Neural crest cell (in vitro differentiated cells): Measurements from ENCODE around the gene KCNJ11. TPM values are rescaled to one million over a fixed set of nuclear protein-coding genes. Genes with fewer than 3 reads are reported as not detected.

ENCODE experiments used
- DNase-seq: peaks from one replicate; pipeline ENCODE4 v3.0.0; 2021; ENCODE audit warnings: low read depth, mixed read lengths, low spot score
- H3K27ac Mint-ChIP-seq: one replicate; pipeline ENCODE4 v1.8.0; 2021; ENCODE audit warnings: mild to moderate bottlenecking, mixed read lengths; ENCODE audit not compliant: unreplicated experiment
- H3K27me3 Mint-ChIP-seq: 2 replicates; pipeline ENCODE4 v1.8.0; 2021; ENCODE audit warnings: low read depth, mild to moderate bottlenecking, mixed read lengths
- H3K36me3 Mint-ChIP-seq: 2 replicates; pipeline ENCODE4 v1.8.0; 2021; ENCODE audit warnings: low read depth, mild to moderate bottlenecking, mixed read lengths
- H3K4me1 Mint-ChIP-seq: 2 replicates; pipeline ENCODE4 v1.8.0; 2021; ENCODE audit warnings: mixed read lengths
- H3K4me3 Mint-ChIP-seq: one replicate; pipeline ENCODE4 v1.8.0; 2021; ENCODE audit warnings: mild to moderate bottlenecking, mixed read lengths
- H3K9me3 Mint-ChIP-seq: 2 replicates; pipeline ENCODE4 v1.8.0; 2021; ENCODE audit warnings: mixed read lengths
- CTCF ChIP-seq: fragments of 200-600 bp; sonication (generic); conservative IDR thresholded peaks from 2 replicates; pipeline ENCODE4 v1.5.0; 2021; ENCODE audit warnings: antibody characterized with exemption, mild to moderate bottlenecking
- total RNA-seq: library from RNA; stranded (reverse); gene quantifications from 2 replicates; pipeline ENCODE4 v1.2.1, GENCODE V29; 2021

The KCNJ11 gene
- total RNA-seq, 1 donor from 2014 or later, result 2.3 TPM

- H3K4me3 Mint-ChIP-seq, result peak overlapping the region; percentile 91
- H3K27ac Mint-ChIP-seq, result peak overlapping the region; percentile 96
- no peak for DNase-seq
- TF ChIP-seq CTCF, result no peak
- H3K36me3 Mint-ChIP-seq, result peaks cover 25% of the 10 kb centered on the region
- peaks cover 11% of the 10 kb centered on the region for H3K9me3 Mint-ChIP-seq
- H3K27me3 Mint-ChIP-seq, result peaks cover 36% of the 10 kb centered on the region
- H3K4me1 Mint-ChIP-seq, result peaks cover 35% of the 10 kb centered on the region
Measured at GRCh38 chr11:17353821-17354600, 34.4 kb downstream of the KCNJ11 start.

DNA sequence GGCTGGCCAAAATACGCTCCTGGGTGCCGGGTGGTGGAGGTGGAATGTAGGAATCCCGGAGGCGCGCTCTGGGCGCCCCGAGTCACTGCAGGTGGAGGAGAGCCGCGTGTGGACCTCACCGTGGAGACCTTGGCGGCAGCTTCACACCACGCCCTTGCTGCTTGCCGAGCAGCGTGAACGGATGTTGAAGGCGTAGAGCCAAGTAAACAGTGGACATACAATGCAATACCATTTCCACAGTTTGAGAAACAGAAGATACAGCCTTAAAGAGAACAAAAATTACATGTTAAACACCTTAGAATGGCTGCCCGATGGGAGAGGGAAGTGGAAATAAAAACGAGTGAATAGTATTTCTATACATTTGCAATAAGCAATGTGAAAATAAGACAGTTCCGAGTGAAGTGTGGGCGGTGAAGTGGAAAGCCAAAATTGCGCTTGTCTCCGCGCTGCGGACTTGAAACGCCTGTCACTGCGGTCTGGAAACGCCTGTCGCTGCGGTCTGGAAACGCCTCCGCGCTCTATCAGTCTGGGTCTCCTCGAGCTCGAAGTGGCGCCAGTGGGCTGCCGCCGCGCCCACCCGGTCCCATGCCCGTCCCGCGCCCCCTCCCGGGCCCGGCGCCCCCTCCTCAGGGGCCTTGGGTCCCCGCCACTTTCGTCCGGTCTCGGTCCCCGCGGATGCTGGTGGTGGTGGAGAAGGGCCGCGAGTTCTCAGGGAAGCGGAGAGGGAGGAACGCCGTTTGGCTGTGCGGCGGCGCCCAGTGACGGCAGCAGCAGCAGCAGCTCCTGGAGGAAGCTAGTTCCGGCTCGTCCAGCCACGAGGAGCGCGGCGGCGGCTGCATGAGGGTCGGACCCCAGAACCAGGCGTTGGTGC lies 35.3 kb downstream of the KCNJ11 start:
- H3K4me1 Mint-ChIP-seq, result peaks cover 35% of the 10 kb centered on the region
- peak; percentile 64 for DNase-seq
- H3K36me3 Mint-ChIP-seq, result peaks cover 19% of the 10 kb centered on the region
- H3K27me3 Mint-ChIP-seq, result peaks cover 36% of the 10 kb centered on the region
- peaks cover 7% of the 10 kb centered on the region for H3K9me3 Mint-ChIP-seq
- H3K27ac Mint-ChIP-seq, result peak overlapping the region; percentile 96
- peak overlapping the region; percentile 91 for H3K4me3 Mint-ChIP-seq
- no peak for TF ChIP-seq CTCF

- H3K27ac Mint-ChIP-seq, result peak within 1 kb of the TSS; percentile 77
- H3K27me3 Mint-ChIP-seq, result peaks cover 36% of the 10 kb centered on the region
- peaks cover 3% of the 10 kb centered on the region for H3K9me3 Mint-ChIP-seq
- no peak for TF ChIP-seq CTCF
- H3K4me1 Mint-ChIP-seq, result peaks cover 35% of the 10 kb centered on the region
- H3K4me3 Mint-ChIP-seq, result peak within 1 kb of the TSS; percentile 91
- peak; percentile 25 for DNase-seq
- peaks cover 9% of the 10 kb centered on the region for H3K36me3 Mint-ChIP-seq
Measured at GRCh38 chr11:17351510-17352176, 36.8 kb downstream of the KCNJ11 start, which contains the start of gene NCR3LG1. NCR3LG1 (plus strand) TSS chr11:17351800; CDS start chr11:17351970, 170 bp downstream.

- peaks cover 3% of the 10 kb centered on the region for H3K9me3 Mint-ChIP-seq
- H3K27me3 Mint-ChIP-seq, result peaks cover 36% of the 10 kb centered on the region
- no peak for DNase-seq
- peak overlapping the region; percentile 91 for H3K4me3 Mint-ChIP-seq
- peaks cover 5% of the 10 kb centered on the region for H3K36me3 Mint-ChIP-seq
- peak; percentile 47 for TF ChIP-seq CTCF
- no peak overlapping the region for H3K27ac Mint-ChIP-seq
- H3K4me1 Mint-ChIP-seq, result peaks cover 35% of the 10 kb centered on the region
Measured at GRCh38 chr11:17351172-17351509, 37.3 kb downstream of the KCNJ11 start.

DNA sequence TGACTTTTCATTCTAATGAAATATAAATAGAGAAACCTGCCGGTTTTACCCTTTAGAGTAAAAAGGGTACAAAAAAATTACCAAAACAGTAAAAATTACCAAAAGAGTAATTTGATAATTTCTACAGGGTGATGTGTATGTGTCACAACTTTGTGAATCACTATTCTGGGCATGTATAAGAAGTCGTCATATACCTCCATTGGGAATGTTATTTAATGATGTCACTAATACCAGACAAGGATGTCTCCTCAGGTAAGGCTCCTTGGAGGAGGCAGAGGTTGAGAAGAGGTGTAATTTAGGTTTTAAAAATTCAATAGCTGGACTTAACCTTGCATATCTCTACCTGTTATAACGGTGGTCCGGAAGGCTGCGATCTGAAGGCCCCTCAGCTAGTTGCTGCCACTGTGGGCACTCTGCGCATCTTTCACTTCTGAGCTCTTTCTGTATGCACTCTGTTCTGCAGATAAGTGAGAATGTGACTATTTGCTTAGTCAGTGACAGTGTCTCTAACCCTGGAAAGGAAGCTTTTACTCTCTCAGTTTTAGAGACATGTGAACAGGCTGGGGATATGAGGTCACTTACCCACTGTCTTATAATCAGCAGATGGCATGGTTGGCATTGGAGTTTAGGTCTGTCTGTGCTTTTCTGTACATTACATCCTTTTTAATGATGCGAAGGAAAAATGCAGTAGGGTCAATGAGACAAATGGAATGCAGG lies 37.8 kb downstream of the KCNJ11 start:
- H3K27me3 Mint-ChIP-seq, result peaks cover 36% of the 10 kb centered on the region
- H3K4me1 Mint-ChIP-seq, result peaks cover 35% of the 10 kb centered on the region
- peaks cover 5% of the 10 kb centered on the region for H3K36me3 Mint-ChIP-seq
- peaks cover 3% of the 10 kb centered on the region for H3K9me3 Mint-ChIP-seq
- H3K4me3 Mint-ChIP-seq, result peak overlapping the region; percentile 91
- H3K27ac Mint-ChIP-seq, result no peak overlapping the region
- no peak for DNase-seq
- no peak for TF ChIP-seq CTCF
